ENCODE data around the gene DDAH1. TPM values are rescaled to one million over a fixed set of nuclear protein-coding genes. Genes with fewer than 3 reads are reported as not detected.

Gene DDAH1
- total and polyA plus RNA-seq, 2 of the 4 experiments (the other 2 are of a cell fraction) = 78.0 to 94.5 TPM

DNA sequence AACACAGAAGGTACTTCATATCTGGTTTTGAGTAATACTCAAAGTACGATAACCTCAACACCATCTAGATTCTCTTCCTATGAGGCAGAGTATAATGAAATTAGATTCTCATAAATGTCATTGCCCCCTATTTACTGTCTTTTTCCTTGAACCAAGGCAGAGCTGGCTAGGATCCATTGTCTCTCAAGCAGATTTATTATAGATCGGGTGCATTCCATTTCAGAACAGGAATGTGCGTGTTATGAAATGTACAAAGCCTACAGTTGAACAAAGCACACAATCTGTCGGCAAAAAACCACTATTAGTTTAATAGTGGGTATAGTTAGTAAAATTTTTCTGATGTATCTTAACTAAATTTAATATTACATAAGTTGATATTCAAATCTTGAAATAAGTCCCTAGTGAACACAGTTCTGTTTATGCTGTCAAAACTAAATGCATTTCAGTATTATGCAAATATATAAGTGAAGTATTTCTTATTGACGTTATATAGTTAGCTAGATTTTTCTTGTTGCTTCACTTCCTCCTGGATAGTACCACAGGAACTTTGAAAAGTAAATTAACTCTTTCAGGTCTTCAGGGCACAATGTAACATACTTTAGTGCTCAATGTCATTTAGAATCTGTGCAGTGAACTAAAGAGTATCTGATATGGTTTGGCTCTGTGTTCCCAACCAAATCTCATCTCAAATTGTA lies 92.1 kb downstream of the DDAH1 start:
- Histone ChIP-seq H4K91ac (ENCODE audit: insufficient read depth, low read depth, low read length) (0 out of 2 replicates have a peak overlapping the region, but pooled peaks have one; percentile 15), H3K56ac (ENCODE audit: extremely low read depth, insufficient read depth, low read length) (no peak overlapping the region), H2BK15ac (ENCODE audit: low read depth, low read length) (peak overlapping the region; percentile 65; the same call in 1 of the 3 replicates), H3K27ac (ENCODE audit: insufficient read depth, low read length) (peak overlapping the region; percentile 31; the same call in 1 of the 2 replicates), H3K9me3 (ENCODE audit: control insufficient read depth, insufficient read depth, low read length) (no peaks in the 10 kb centered on the region), H3K18ac (ENCODE audit: low read depth, low read length) (peak overlapping the region; percentile 79; the same call in 1 of the 2 replicates), H3K14ac (replicated peaks; ENCODE audit: low read depth, low read length) (no peak overlapping the region), H3K4ac (ENCODE audit: low read depth, low read length) (no peak overlapping the region), H2AFZ (replicated peaks; ENCODE audit: low read length, poor library complexity) (no peak overlapping the region), H3K23ac (ENCODE audit: low read depth, low read length) (no peak overlapping the region; the same call in 1 of the 2 replicates), H2BK20ac (ENCODE audit: low read depth, low read length) (peak overlapping the region; percentile 46; the same call in 1 of the 2 replicates), H2AK9ac (replicated peaks; ENCODE audit: low read depth, low read length, poor library complexity) (no peak overlapping the region), H3K9ac (ENCODE audit: low read depth, low read length) (no peak overlapping the region), H2AK5ac (ENCODE audit: low read depth, low read length) (peak overlapping the region; percentile 62; the same call in 1 of the 2 replicates), H3K9me1 (ENCODE audit: insufficient read depth, low read length) (peaks cover 4% of the 10 kb centered on the region), H3K4me2 (ENCODE audit: low read depth, low read length) (peak overlapping the region; percentile 51; the same call in 1 of the 2 replicates), H3K36me3 (ENCODE audit: control insufficient read depth, insufficient read depth, low read length) (no peaks in the 10 kb centered on the region), H3K4me3 (ENCODE audit: insufficient read depth, low read depth, low read length) (no peak overlapping the region), H3K4me1 (ENCODE audit: control insufficient read depth, insufficient read depth, low read length) (peaks cover 13% of the 10 kb centered on the region), H2BK120ac (ENCODE audit: low read depth, low read length) (peak overlapping the region; percentile 13; the same call in 1 of the 2 replicates), H3K27me3 (ENCODE audit: control insufficient read depth, insufficient read depth, low read length) (no peaks in the 10 kb centered on the region), H3K79me1 (ENCODE audit: low read depth in 1 of 2, low read length in 2 of 2) (peaks cover 47 to 74% of the 10 kb centered on the region in 2 experiments), H2BK5ac (ENCODE audit: low read depth, low read length, poor library complexity, severe bottlenecking) (peak overlapping the region; percentile 64), H4K5ac (ENCODE audit: low read depth, low read length) (no peak overlapping the region), H4K20me1 (ENCODE audit: insufficient read depth, low read length) (peaks cover 4% of the 10 kb centered on the region; the same call in 1 of the 2 replicates), H4K8ac (ENCODE audit: low read depth in 2 of 2, low read length in 2 of 2) (peak overlapping the region in 1 of 2 experiments; percentile 42; a peak in 2 of 4 replicates)
- CTCF ChIA-PET = interaction anchor here (0.6 to 1.8 kb wide), 4 partner anchors 12 to 58 kb away, joined by 3 read pairs; no protein-coding TSS in a partner anchor
- BruUV-seq (replicated peaks) = no TSS peak
- no peak; the same call in 1 of the 2 replicates for ATAC-seq (ENCODE audit: low read depth)
- TF ChIP-seq BHLHE40 (IDR thresholded peaks at IDR 0.05; ENCODE audit: low read depth, low read length) = no peak
- no peak for TF ChIP-seq MAFK (IDR thresholded peaks at IDR 0.05; ENCODE audit: low read depth, low read length)
- 0 out of 2 replicates have a peak, but pooled peaks have one; percentile 13 for TF ChIP-seq CEBPB (IDR thresholded peaks at IDR 0.05; ENCODE audit: low read depth, low read length)
- no peak for TF ChIP-seq MAZ (IDR thresholded peaks at IDR 0.05; ENCODE audit: borderline replicate concordance, low read depth, low read length)
- no peak for TF ChIP-seq MXI1 (IDR thresholded peaks at IDR 0.05; ENCODE audit: borderline replicate concordance, low read depth, low read length)
- TF ChIP-seq, protein P1, sequence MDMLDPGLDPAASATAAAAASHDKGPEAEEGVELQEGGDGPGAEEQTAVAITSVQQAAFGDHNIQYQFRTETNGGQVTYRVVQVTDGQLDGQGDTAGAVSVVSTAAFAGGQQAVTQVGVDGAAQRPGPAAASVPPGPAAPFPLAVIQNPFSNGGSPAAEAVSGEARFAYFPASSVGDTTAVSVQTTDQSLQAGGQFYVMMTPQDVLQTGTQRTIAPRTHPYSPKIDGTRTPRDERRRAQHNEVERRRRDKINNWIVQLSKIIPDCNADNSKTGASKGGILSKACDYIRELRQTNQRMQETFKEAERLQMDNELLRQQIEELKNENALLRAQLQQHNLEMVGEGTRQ (IDR thresholded peaks at IDR 0.05; ENCODE audit: low read depth, low read length) = no peak
- TF ChIP-seq CHD1 (IDR thresholded peaks at IDR 0.05; ENCODE audit: low read depth, low read length) = no peak
- peak; percentile 50 for DNase-seq
- WGBS, 2 experiments (ENCODE audit: extremely low coverage in 2 of 2, insufficient read length in 1 of 2) = no CpG with 5 or more reads among the region's 5 CpGs
- dilution Hi-C loops (cut with HindIII; ENCODE audit: low sequenced_read_pairs, unreplicated experiment) = no loop called here
- POLR2A ChIA-PET (ENCODE audit: unreplicated experiment) = interaction anchor here (0.7 kb wide), 1 partner anchor 96 kb away, joined by 4 read pairs; the partner anchor contains the start of gene BCL10
- in situ Hi-C loops (cut with MboI; ENCODE audit: low sequenced_read_pairs) = no loop called here
- intact Hi-C loops (cut with micrococcal nuclease) = no loop called here
